Pons (tissue), 1 donor: ENCODE results near the gene SPRING1.

Experiments
- DNase-seq: peaks from one replicate; pipeline ENCODE4 v3.0.0-alpha.2; 2016; ENCODE audit warnings: low spot score

The SPRING1 gene

DNA sequence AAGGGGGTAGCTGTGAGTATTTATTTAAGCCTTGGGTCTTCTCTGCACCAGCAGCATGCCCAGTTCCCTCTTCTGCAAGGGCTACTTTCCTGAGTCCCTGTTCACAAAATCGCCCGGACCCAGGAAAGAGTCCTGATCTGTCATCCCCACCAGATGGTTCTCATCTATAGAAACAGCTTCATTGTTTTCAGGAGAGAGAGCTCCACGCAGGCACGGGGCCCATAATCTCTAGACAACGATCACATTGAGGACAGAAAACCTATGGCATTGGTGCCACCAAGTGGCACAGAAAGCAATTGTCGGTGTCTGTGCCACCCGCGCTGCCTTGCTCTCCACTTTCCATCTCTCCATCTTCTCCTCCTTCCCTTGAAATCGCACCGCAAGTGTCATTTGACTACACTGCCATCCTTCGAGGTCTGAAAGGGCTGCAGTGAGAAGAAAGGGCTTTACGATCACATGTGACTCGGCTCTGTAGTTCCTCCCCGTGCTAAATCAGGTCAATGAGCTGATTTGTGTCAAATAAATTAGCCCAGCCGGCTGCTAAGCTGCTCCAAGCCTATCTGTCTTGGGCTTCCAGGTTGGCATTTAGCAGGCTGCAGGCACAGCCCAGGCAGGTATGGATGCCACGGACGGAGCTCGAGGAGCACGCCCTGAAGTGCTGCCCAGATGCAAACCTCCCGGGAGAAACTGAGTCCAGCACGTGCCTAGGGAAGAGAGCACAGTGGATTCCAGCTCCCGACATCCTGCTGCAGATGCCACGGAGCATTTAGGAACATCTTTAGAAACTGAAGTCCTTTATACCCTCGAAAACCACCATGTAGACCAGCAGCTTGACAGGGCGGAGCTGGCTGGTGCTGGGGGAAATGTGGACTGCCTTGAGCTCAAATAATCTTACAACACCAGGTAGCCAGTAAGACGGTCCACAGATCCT lies 28.8 kb downstream of the SPRING1 start:
- DNase-seq, result peak; percentile 97

DNA sequence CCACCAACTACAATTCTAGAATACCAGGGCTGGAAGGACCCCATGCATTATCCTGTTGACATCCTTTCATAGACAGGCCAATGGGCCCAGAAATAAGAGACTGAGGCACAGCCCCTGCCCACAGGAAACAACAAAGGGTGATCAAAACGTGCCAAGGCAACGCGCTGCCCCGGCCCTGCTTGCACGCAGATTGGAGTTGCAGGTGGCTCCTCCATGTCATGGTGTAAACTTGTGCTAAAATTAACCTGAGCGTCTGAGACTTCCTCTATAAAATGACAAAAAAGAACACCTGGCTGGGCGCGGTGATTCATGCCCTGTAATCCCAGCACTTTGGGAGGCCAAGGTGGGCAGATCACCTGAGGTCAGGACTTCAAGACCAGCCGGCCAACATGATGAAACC lies 30.1 kb downstream of the SPRING1 start:
- no peak for DNase-seq

DNA sequence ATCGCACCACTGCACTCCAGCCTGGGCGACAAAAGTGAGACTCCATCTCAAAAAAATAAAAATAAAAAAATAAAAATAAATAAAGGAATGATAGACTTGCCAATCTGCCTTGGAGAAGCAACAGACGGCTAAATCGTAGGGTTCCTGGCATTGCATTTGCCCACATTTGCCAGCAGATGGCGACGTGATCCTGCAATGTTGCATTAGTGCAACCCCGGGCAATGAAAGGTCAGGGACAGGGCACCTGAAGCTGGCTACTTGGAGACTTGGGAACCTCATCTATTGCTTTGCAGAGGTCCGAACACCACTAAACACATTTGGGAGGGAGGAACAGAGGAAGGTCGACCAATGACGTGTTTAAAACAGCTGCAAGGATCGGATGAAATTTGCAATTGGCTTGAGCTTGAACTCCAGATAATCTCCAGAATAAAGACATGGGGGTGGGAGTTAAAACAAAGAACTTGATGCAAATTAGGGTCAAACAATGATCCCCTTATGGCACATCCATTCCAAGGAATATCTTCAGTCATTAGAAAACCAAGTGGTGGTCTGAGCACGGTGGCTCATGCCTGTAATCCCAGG lies 34.6 kb downstream of the SPRING1 start:
- peak; percentile 81 for DNase-seq

DNA sequence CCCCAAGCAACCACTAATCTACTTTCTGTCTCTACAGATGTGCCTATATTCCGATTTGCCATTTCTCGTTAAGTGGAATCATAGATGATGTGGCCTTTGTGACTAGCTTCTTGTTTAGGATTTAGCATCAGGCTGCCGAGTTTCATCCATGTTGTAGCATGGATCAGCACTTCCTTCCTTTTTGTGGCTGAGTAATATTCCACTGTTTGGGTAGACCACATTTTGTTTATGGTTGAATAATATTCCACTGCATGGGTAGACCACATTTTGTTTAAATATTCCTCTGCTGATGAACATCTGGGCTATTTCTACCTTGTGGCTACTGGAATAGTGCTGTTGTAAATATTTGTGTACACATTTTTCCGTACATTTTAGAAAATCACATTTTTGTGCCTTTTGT lies 36.4 kb downstream of the SPRING1 start:
- DNase-seq, result no peak

DNA sequence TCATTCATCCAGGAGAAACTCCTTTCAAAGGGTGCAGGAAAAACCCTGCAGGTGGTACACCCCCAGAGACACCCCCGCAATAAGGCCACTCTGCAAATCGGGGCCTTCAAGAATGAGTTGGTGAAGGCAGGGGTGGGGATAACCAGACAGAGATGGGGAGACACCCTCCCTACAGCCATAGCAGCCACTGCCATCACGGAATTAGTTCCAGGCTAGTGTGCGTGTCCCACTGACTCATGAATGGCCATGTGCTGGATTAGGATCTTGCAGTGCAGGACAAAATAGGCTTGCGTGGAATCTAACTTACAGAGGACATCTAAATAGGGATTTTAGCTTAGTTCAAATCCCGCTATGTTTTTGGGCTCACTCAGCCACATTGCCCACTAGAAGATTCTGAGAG lies 37.8 kb downstream of the SPRING1 start:
- DNase-seq, result no peak

DNA sequence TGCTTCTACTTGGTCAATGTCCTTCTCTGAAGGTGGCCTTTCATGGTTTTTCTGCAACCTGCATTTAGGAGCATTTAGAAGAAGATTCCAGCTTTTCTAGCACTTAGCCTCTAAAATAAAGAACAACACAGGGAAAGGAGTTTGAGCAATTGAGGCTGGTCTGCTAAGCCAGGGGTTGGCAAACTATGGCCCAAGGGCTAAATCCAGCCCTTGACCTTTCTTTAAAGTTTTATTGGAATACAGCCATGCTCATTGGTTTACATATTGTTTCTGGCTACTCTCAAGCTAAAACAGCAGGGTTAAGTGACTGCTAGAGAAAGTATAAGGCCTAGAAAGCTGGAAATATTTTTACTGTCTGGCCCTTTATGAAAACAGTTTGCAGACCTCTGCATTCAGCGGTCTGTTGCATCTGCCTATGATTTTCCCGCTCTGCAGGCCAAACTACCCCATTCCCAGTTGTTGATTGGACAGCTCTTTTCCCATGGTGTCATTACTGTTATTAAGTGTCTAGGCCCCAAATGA lies 39.3 kb downstream of the SPRING1 start:
- no peak for DNase-seq

DNA sequence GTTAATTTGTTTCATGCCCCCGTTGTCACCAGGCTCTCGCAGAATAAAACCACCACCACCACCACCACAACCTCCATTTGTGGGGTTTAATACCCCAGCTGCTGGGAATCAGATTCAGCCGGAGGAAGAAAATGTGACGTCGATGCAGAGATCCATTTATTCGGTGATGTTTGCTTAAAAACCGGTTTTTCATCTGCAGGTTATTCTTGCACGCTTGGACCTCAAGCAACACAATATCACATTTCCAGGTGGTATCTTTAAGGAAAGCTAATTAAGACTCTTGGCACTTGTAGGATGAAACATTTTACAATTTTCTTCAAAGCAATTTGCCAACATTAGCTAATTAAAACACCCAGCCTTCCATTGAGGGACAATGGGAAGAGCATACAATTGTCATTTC lies 39.8 kb downstream of the SPRING1 start:
- no peak for DNase-seq

DNA sequence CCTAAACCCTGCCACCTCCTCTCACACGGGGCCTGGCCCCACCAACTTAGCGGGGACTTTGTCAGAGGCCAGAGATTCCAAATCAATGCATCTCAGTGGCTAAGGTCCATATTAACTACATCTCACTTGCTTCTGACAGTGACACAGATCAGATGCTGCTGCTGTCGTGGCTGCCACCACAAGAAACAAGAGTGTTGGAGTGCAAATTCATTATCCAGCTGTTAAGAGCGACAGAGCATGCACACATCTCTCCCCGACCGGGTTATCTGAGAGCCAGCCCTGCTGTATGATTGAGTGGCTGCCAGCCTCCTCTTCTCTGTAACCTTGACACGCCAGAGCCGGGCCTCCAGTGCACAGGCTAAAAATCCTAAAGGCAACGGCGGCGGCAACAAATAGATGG lies 40.2 kb downstream of the SPRING1 start:
- no peak for DNase-seq

DNA sequence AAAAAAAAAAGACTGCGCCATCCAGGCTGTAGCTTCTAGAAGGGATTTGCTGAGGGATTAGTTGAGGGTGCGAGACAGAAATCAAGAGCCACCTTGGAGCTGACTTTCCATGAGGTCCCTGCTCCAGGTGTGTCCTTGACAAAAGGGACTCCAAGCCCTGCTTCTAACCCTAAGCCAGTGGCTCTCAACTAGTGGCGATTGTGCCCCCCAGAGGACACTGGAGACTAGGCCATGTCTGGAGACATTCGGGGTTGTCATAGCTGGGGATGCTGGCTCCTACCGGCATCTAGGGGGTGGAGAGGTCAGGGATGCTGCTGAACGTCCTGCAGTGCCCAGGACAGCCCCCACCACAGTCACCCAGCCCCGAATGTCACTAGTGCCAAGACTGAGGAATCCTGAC lies 40.6 kb downstream of the SPRING1 start:
- peak; percentile 32 for DNase-seq

DNA sequence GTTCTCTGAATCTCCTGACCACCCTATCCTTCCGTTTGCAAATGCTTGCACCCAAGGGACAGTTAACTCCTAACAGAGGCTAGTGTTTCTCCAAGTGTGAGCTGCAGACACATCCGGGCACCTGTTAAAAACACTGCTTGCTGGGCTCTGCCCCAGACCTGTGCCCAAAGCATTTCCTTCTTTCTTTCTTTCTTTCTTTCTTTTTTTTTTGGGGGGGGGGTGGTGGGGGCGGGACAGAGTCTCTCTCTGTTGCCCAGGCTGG lies 42.5 kb downstream of the SPRING1 start:
- no peak for DNase-seq

DNA sequence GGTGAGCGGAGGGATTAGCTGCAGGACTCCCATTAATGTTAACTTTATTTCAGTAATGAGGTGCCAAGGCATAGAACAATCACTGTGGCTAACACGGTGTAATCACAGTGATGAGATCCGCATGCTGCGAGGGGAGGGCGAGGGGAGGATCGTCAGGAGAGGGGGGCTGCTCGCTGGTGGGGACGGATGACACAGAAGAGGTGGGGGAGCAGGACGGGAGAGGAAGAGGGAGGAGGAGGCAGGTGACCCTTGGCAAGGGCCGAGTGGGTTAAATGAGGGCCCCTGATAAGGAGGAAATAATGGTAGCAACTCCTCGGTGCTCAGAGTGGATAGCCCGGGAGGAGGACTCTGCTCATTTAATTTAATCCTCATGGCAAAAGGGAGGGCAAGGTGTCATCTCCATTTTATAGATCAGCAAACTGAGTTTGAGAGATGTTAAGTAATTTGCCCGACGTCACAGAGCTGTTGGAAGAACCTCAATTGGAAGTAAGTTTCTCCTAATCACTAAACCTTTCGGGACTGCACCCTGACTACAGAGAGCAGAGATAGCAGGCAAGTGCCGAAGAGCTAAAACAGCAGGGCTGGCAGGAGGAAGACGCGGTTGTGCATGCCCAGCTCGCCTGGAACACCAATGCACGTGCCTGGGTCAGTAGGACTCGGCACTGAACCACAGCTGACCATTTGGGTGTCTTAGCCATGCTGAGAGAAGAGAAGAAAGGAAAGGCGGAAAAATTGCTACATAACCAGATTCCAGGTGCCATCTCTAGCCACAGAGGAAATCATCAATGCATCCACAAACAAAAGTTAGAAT lies 43.0 kb downstream of the SPRING1 start:
- DNase-seq, result no peak

DNA sequence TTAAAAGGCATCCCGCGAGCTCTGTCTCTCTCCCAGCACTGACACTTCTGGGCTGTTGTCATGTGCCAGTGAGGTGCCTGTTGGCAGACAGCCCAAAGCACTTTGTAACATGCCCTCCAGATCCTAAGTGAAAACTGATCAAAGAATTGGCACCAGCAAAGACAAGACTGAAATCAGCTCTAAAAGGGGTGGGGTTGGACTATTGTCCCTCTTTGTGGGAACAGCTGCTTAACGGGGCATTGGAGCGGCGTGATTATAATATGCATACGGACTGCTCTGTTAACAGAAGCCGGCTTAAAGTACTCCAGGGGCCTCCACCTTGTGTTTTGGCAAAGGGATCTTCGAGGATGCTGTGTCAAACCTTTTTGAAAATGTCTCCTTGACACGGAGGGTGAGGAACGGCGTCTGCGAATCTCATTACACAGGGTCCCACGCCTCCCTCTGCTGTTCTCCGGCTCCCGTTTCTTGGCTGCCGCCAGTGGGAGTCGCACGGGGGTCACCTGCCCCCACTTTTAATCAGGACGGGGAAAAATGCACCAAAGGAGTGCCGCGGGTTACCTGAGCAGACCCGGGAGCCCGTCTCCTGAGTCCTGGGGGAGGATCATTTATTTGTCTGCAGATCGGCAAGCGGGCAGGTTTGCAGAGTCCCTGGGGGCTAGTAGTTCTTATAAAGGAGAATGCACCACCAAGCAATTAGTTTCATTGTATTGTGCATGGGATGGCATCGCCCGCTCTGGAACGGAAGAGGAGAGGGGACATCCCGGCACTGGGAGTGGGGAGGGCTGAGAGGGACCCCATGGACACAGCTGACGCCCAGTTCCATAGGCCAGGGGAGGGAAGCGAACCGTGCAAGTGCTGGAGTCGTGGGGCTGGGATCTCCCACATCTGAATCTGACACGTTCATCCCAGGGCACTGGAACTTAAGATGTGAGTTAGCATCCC lies 44.3 kb downstream of the SPRING1 start:
- no peak for DNase-seq

DNA sequence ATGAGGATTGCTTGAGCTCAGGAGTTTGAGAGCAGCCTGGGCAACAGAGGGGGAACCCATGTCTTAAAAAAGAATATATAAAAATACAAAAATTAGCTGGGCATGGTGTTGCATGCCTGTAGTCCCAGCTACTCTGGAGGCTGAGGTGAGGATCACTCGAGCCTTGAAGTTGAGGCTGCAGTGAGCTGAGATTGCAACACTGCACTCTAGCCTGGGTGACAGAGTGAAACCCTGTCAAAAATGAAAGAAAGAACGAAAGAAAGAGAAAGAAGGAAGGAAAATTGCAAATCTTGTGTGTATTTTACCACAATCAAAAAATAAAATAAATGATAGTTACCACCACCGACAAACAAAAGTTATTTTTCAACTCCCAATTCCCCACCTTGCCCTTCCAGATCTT lies 45.3 kb downstream of the SPRING1 start:
- DNase-seq, result no peak

DNA sequence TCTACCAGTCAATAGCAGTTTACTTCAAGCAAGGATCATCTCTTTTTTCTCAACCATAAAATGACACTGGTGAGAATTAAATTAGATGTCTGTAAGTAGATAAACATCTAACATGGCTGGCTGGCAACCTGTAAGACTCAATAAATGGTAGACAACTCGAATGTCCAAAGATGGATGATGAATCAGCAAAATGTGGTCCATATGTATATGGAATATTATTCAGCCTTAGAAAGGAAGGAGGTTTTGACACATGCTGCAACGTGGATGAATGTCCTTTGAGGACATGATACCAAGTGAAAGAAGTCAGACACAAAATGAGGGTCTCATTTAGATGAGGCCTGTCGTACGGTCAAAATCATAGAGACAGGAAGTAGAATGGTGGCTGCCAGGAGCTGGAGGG lies 46.2 kb downstream of the SPRING1 start:
- DNase-seq, result no peak

DNA sequence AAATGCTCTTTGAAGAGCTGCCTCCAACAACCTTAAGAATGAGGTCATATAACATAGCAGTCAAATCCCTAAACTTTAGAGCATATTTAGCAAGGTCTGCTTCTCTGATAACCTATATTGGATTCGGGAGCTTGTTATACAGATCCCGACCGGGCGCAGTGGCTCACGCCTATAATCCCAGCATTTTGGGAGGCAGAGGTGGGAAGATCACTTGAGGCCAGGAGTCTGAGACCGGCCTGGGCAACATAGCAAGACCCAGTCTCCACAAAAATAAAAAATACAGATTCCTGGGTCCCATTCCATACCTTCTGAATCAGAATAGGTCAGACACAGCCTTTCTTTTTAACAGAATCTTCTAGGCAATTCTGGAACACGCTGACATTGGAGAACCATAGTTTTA lies 46.7 kb downstream of the SPRING1 start:
- no peak for DNase-seq

DNA sequence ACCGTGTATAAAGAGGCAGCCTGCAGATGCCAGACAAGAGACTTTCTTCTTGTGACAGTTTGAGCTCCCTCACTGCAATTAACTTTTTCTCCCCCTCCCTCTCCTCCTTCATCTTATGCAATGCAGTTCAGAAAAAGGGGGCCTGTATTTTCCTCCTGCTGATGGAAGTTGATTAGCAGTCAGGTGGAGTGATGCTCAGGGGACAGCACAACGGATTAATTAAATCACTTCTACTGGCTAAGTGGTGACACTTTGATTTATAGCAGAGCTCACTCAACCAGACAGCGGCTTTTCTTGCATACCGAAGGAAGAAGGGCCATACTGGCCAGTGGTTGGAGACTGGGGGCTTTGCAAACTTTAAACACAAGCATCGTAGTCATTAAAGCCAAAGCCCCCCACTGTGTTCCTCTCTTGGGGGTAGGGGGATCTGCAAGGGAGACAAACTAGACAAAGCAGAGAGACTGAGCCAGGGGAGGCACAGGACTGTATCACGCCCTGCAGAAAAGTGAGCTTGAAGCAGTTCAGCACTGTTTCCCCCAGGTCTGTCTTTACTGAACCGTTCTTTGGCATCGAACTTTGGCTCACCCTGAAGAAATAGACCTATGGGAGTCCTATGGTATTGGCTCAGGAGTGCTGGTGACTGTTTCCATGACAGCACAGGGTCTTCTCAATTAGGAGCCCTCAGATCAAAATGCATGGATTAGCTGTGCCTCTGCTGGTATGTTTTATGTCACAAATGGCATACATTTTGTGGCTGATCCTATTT lies 47.7 kb downstream of the SPRING1 start:
- DNase-seq, result no peak

DNA sequence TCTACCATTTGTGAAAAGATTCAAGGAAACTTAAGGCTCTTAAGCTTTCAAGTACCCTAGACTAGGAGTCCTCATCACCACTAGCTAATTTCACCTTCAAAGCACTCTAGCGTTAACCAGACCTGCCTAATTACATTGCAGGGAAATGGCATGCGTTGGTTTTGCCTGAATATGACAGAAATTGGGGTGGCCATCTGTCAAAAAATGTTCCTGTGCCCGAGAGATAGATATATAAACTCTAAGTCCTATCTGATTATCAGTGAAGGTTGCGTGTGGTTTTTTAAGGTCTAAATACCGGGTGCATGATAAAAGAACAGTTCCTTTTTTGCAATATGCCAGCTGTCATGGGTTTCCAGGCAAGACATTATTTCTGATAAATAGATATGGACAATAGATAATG lies 48.3 kb downstream of the SPRING1 start:
- DNase-seq, result no peak
